C4-2B (cell line): ENCODE data around the gene SMIM5.

Experiments used
- H3K27ac ChIP-seq: fragments of 450-650 bp; 2 replicates; pipeline ENCODE4 v1.5.1; 2017
- CTCF ChIP-seq: fragments of 450-650 bp; conservative IDR thresholded peaks from 2 replicates; pipeline ENCODE4 v1.5.1; 2017; ENCODE audit warnings: mild to moderate bottlenecking
- ZFX ChIP-seq: fragments of 450-650 bp; IDR thresholded peaks from 2 replicates; pipeline ENCODE4 v1.6.1; 2017

Gene SMIM5

GRCh38 chr17:75622771-75623273, 10.4 kb upstream of the SMIM5 start:
- no peak overlapping the region for H3K27ac ChIP-seq
- TF ChIP-seq CTCF: no peak
- no peak for TF ChIP-seq ZFX

GRCh38 chr17:75623386-75623785, 9.8 kb upstream of the SMIM5 start:
- no peak overlapping the region for H3K27ac ChIP-seq
- TF ChIP-seq ZFX (no peak), CTCF (no peak)

- H3K27ac ChIP-seq: no peak overlapping the region
- TF ChIP-seq ZFX (no peak), CTCF (no peak)
Measured at GRCh38 chr17:75624021-75624420, 9.2 kb upstream of the SMIM5 start.

- TF ChIP-seq ZFX (no peak), CTCF (no peak)
- H3K27ac ChIP-seq: no peak overlapping the region
Measured at GRCh38 chr17:75624714-75625345, 8.4 kb upstream of the SMIM5 start.

GRCh38 chr17:75625813-75626486, 7.3 kb upstream of the SMIM5 start:
- TF ChIP-seq CTCF (peak; percentile 85), ZFX (no peak)
- H3K27ac ChIP-seq: no peak overlapping the region

GRCh38 chr17:75626496-75627038, 6.7 kb upstream of the SMIM5 start:
- no peak overlapping the region for H3K27ac ChIP-seq
- no peak for TF ChIP-seq ZFX
- TF ChIP-seq CTCF: no peak

GRCh38 chr17:75627094-75627493, 6.1 kb upstream of the SMIM5 start:
- TF ChIP-seq CTCF (no peak), ZFX (no peak)
- H3K27ac ChIP-seq: no peak overlapping the region
